ENCODE data around the gene RTN1. TPM values are rescaled to one million over a fixed set of nuclear protein-coding genes. Genes with fewer than 3 reads are reported as not detected.

Gene RTN1
- total RNA-seq, 2 donors from 2014 or later, result 0.84 to 4.7 TPM

DNA sequence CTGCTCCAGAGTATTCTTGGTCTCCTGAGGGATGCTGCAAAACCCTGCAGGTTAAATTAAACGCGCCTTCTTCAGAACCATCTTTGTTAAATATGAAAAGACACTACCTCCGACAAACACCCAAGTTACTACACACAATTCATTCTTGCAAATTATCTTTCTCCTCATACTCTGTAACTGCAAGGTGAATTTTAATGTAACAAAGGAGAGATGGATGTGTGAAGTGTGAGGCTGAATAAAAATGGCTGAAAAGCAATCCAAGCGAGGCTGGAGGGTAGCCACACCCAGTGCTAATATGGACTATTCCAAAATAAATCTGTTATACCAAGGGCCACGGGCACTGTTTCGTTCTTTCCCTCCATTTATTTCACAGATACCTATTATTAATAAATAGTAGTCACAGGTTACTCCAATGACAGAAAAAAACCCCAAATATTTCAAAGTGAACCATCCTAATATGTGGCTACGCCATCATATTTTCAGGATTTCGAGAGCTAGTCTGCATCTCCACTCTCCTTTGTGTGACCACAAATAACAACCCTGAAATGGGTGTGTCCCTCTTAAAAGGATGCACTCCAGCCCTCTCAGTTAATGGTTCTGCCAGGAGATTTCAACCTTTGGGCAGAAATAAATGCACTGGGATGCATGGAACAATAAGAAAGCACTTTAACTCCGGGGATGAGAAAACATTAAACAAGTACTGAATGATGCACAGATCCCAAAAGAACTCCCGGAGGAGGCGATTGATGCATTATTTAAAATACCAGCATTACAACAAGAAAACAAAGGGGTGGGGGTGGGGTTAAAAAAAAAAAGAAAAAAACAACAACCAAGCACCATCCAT lies 240.9 kb downstream of the RTN1 start:
- intact Hi-C loops (cut with DNase I), result loop anchor here (5.0 to 10.0 kb wide), 3 partner anchors 58 to 555 kb away; no protein-coding TSS in a partner anchor
- TF ChIP-seq, protein P1, sequence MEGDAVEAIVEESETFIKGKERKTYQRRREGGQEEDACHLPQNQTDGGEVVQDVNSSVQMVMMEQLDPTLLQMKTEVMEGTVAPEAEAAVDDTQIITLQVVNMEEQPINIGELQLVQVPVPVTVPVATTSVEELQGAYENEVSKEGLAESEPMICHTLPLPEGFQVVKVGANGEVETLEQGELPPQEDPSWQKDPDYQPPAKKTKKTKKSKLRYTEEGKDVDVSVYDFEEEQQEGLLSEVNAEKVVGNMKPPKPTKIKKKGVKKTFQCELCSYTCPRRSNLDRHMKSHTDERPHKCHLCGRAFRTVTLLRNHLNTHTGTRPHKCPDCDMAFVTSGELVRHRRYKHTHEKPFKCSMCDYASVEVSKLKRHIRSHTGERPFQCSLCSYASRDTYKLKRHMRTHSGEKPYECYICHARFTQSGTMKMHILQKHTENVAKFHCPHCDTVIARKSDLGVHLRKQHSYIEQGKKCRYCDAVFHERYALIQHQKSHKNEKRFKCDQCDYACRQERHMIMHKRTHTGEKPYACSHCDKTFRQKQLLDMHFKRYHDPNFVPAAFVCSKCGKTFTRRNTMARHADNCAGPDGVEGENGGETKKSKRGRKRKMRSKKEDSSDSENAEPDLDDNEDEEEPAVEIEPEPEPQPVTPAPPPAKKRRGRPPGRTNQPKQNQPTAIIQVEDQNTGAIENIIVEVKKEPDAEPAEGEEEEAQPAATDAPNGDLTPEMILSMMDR (IDR thresholded peaks at IDR 0.05), result no peak
- Histone ChIP-seq H3K4me1 (no peaks in the 10 kb centered on the region), H3K4me3 (no peak overlapping the region), H3K9ac (ENCODE audit: low read depth in 2 of 2, low read length in 2 of 2) (no peak overlapping the region), H3K9me3 (no peaks in the 10 kb centered on the region), H3K27ac (no peak overlapping the region), H3K27me3 (peaks cover 15% of the 10 kb centered on the region), H3K36me3 (no peaks in the 10 kb centered on the region)
- no peak for DNase-seq

DNA sequence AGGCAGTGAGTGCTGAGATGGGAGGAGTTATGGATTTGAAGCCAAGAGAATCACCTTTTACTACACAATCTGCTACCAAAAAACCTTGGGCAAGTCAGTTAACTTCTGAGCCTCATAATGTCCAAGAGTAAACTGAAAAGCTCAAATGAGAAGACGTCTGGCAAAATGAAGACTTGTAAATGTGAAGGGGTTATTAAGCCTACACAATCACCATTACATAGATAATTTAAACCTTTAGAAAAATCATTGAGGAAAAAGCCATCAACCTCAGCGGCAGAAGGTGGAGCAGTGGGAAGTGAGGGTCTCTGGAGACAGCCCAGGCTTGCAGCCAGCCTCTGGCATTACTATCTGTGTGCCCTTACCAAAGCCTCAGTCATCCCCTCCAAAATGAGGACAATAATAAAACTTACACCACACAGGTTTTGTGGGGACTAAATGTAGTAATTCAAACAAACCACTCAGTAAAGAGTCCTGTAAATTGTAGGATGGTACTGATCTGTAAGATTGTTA lies 243.5 kb downstream of the RTN1 start:
- Histone ChIP-seq H3K27ac (no peak overlapping the region), H3K9ac (ENCODE audit: low read depth in 2 of 2, low read length in 2 of 2) (no peak overlapping the region), H3K9me3 (no peaks in the 10 kb centered on the region), H3K36me3 (no peaks in the 10 kb centered on the region), H3K27me3 (peaks cover 15% of the 10 kb centered on the region), H3K4me3 (no peak overlapping the region), H3K4me1 (no peaks in the 10 kb centered on the region)
- TF ChIP-seq, protein P1 (IDR thresholded peaks at IDR 0.05), result no peak
- DNase-seq, result no peak
- intact Hi-C loops (cut with DNase I), result no loop called here

DNA sequence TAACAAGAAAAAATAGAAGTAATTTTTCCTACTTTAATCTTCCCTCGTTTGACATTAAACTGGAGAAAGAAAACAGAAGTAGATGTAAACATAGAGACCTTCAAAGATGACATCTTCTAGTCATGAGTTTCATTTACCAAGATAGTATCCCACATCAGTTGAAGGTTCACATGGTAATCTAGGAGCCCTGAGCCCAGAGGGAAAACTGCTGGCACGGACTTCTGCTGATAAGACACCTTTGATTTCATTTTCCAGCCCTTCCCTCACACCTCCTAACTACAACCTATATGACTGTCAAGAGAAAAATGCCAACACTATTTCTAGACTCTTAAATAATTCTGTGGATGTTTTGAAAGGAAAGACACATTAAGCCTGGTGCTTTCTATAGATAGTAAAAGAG lies 247.9 kb downstream of the RTN1 start:
- H3K27ac ChIP-seq, result no peak overlapping the region
- H3K36me3 ChIP-seq, result no peaks in the 10 kb centered on the region
- no peak overlapping the region for H3K4me3 ChIP-seq
- TF ChIP-seq, protein P1 (IDR thresholded peaks at IDR 0.05), result no peak
- intact Hi-C loops (cut with DNase I), result no loop called here
- H3K4me1 ChIP-seq, result no peaks in the 10 kb centered on the region
- no peak overlapping the region for H3K9ac ChIP-seq (ENCODE audit: low read depth in 2 of 2, low read length in 2 of 2)
- H3K27me3 ChIP-seq, result no peaks in the 10 kb centered on the region
- no peaks in the 10 kb centered on the region for H3K9me3 ChIP-seq
- DNase-seq, result no peak

DNA sequence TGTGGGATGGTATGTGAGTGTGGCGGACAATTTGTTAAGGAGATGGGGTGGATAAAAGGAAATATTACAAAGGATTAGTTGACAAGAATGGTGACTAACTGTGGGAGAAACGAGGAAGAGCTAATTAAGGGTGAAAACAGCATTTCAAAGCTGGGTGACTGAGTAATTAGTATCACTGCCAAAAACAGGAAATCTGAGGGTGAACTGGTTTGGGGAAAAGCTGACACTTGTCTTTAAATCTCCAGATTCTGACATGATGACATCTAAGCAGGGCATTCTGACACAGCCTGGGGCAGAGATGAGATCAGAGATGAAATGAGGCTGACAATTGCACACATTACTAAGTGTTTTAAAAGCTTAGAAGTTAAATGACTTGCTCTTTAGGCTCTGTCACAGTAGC lies 251.5 kb downstream of the RTN1 start:
- DNase-seq, result no peak
- TF ChIP-seq, protein P1 (IDR thresholded peaks at IDR 0.05), result no peak
- H3K9me3 ChIP-seq, result no peaks in the 10 kb centered on the region
- H3K4me1 ChIP-seq, result no peaks in the 10 kb centered on the region
- no peak overlapping the region for H3K9ac ChIP-seq (ENCODE audit: low read depth in 2 of 2, low read length in 2 of 2)
- H3K27me3 ChIP-seq, result no peaks in the 10 kb centered on the region
- no peak overlapping the region for H3K27ac ChIP-seq
- H3K4me3 ChIP-seq, result no peak overlapping the region
- H3K36me3 ChIP-seq, result no peaks in the 10 kb centered on the region
- intact Hi-C loops (cut with DNase I), result no loop called here

DNA sequence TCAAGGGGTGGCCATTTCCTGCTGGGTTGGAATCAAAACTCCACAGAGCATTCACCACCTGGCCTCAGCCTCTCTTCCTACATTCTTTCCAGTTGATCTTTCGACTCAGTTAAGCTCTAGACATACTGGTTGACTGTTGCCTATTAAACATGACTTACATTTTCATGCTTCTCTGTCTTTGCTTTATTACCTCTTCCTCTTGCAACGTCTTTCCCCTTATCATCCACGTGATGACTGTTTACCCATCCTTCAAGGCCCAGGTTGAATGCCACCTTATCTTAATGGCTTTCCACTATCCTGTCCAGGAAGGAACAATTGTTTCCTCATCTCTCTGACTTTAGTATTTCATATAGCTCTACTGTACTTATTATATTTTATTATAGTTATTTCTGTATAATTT lies 269.5 kb downstream of the RTN1 start:
- peak; percentile 56 for DNase-seq
- Histone ChIP-seq H3K36me3 (no peaks in the 10 kb centered on the region), H3K9me3 (no peaks in the 10 kb centered on the region), H3K27ac (peak overlapping the region; percentile 60), H3K4me1 (no peaks in the 10 kb centered on the region), H3K27me3 (no peaks in the 10 kb centered on the region), H3K4me3 (no peak overlapping the region), H3K9ac (ENCODE audit: low read depth in 2 of 2, low read length in 2 of 2) (no peak overlapping the region)
- intact Hi-C loops (cut with DNase I), result no loop called here
- TF ChIP-seq, protein P1 (IDR thresholded peaks at IDR 0.05), result no peak
